K562 (cell line): ENCODE results near the gene DHDDS. TPM values are rescaled to one million over a fixed set of nuclear protein-coding genes. Genes with fewer than 3 reads are reported as not detected.
A peak's percentile ranks its signal among the peaks of the same experiment; 100 is the strongest.

Source experiments
- CBX5 ChIP-seq: IDR thresholded peaks from 2 replicates; pipeline ENCODE4 v1.6.1; 2014; ENCODE audit warnings: low read depth, borderline replicate concordance
- CHD1 ChIP-seq: fragments of 200-600 bp; sonication (generic); IDR thresholded peaks from one replicate; pipeline ENCODE4 v1.6.1; 2012; ENCODE audit warnings: mild to moderate bottlenecking, moderate library complexity, low read length, inconsistent platforms
- CREB3L1 ChIP-seq: fragments of 450-650 bp; IDR thresholded peaks from 2 replicates; pipeline ENCODE4 v1.6.1; 2014; ENCODE audit warnings: low read depth, mild to moderate bottlenecking, moderate library complexity, borderline replicate concordance
- E2F3 ChIP-seq: fragments of 250-450 bp; sonication (Bioruptor Pico); IDR thresholded peaks from 2 replicates; pipeline ENCODE4 v1.4.0; 2020; ENCODE audit warnings: mild to moderate bottlenecking
- GTF2B ChIP-seq: IDR thresholded peaks from 2 replicates; pipeline ENCODE4 v1.6.1; 2011; ENCODE audit not compliant: insufficient read length; ENCODE audit errors: extremely low read depth
- HEY1 ChIP-seq: fragments of 250-450 bp; sonication (Bioruptor Pico); IDR thresholded peaks from 2 replicates; pipeline ENCODE4 v1.5.0; 2020; ENCODE audit warnings: mild to moderate bottlenecking, moderate library complexity, borderline replicate concordance
- HNRNPLL ChIP-seq: fragments of 200-400 bp; formaldehyde crosslinking; IDR thresholded peaks from 2 replicates; pipeline ENCODE4 v1.6.1; 2017; ENCODE audit warnings: low read length, low read depth, mild to moderate bottlenecking; ENCODE audit not compliant: poor library complexity, severe bottlenecking
- JUN ChIP-seq, 2 experiments: sonication (generic) in 1 of 2; formaldehyde crosslinking in 1 of 2; IDR thresholded peaks; 2 replicates each; pipeline versions ENCODE4 v1.6.1 to v1.8.0; 2012 to 2022; ENCODE audit warnings: borderline replicate concordance in 2 of 2, mild to moderate bottlenecking in 2 of 2, improper control_type of control experiment in 1 of 2, low read depth in 1 of 2, low read length in 1 of 2, missing genetic modification reagents in 1 of 2
- MAFK ChIP-seq: IDR thresholded peaks from 2 replicates; pipeline ENCODE4 v1.6.1; 2011; ENCODE audit warnings: low read length, improper control_type of control experiment
- MTF1 ChIP-seq: fragments of 250-450 bp; sonication (Bioruptor Pico); IDR thresholded peaks from 2 replicates; pipeline ENCODE4 v1.9.0; 2021; ENCODE audit warnings: moderate library complexity, mild to moderate bottlenecking, inconsistent platforms, borderline replicate concordance
- OTX1 ChIP-seq: fragments of 450-650 bp; formaldehyde crosslinking; IDR thresholded peaks from 2 replicates; pipeline ENCODE4 v1.4.0; 2022; ENCODE audit warnings: mild to moderate bottlenecking
- POLR2A ChIP-seq: fragments of 450-650 bp; conservative IDR thresholded peaks from 2 replicates; pipeline ENCODE4 v1.6.1; 2016
- RNF219 ChIP-seq: fragments of 250-450 bp; sonication (Bioruptor Pico); IDR thresholded peaks from 2 replicates; pipeline ENCODE4 v1.5.0; 2022; ENCODE audit warnings: mild to moderate bottlenecking
- SIX5 ChIP-seq, 2 experiments: IDR thresholded peaks; 2 replicates each; pipeline ENCODE4 v1.6.1; 2011; ENCODE audit warnings: low read length in 2 of 2, borderline replicate concordance in 1 of 2, low read depth in 1 of 2, mild to moderate bottlenecking in 1 of 2, moderate library complexity in 1 of 2; ENCODE audit not compliant: insufficient read depth in 1 of 2
- SMARCB1 ChIP-seq: IDR thresholded peaks from 2 replicates; pipeline ENCODE4 v1.6.1; 2011; ENCODE audit warnings: improper control_type of control experiment, low read depth; ENCODE audit not compliant: insufficient read length
- TOE1 ChIP-seq, 2 experiments: fragments of 450-650 bp in 1 of 2; sonication (generic) in 1 of 2; formaldehyde crosslinking in 1 of 2; IDR thresholded peaks; 2 replicates each; pipeline versions ENCODE4 v1.7.1 to v1.8.0; 2016 to 2022; ENCODE audit warnings: borderline replicate concordance in 2 of 2, mild to moderate bottlenecking in 2 of 2, antibody characterized with exemption in 1 of 2, inconsistent platforms in 1 of 2, low read depth in 1 of 2, missing genetic modification reagents in 1 of 2, moderate library complexity in 1 of 2
- ZBTB43 ChIP-seq: sonication (generic); formaldehyde crosslinking; IDR thresholded peaks from 2 replicates; pipeline ENCODE4 v1.8.0; 2023; ENCODE audit warnings: mild to moderate bottlenecking, missing genetic modification reagents
- ZBTB8A ChIP-seq: fragments of 450-650 bp; IDR thresholded peaks from 2 replicates; pipeline ENCODE4 v1.6.1; 2018; ENCODE audit warnings: mild to moderate bottlenecking, moderate library complexity; ENCODE audit not compliant: partially characterized antibody
- ZNF311 ChIP-seq: fragments of 250-450 bp; sonication (Bioruptor Pico); IDR thresholded peaks from 2 replicates; pipeline ENCODE4 v1.4.0; 2020; ENCODE audit warnings: mild to moderate bottlenecking, moderate library complexity
- ZNF449 ChIP-seq: fragments of 250-450 bp; sonication (Bioruptor Pico); IDR thresholded peaks from 2 replicates; pipeline ENCODE4 v1.8.0; 2022; ENCODE audit warnings: moderate library complexity, mild to moderate bottlenecking, inconsistent platforms
- ZNF584 ChIP-seq: fragments of 200-800 bp; sonication (Bioruptor generic); IDR thresholded peaks from 2 replicates; pipeline ENCODE4 v1.6.1; 2016; ENCODE audit warnings: low read depth, mild to moderate bottlenecking, missing genetic modification characterization, missing compliant biosample characterization
- polyA plus RNA-seq, 8 experiments: library from polyadenylated mRNA; depleted of rRNA in 4 of 8; stranded (reverse) in 5 of 8; unstranded in 3 of 8; fragments of >200 nt; fragmentation: Nextera tagmentation in 2 of 8; fragmentation: Illumina TruSeq in 1 of 8; extraction: Ambion mirVana in 2 of 8; extraction: Trizol in 1 of 8; gene quantifications; 2 replicates each; pipeline versions ENCODE4 v1.2.1 to v1.2.3, GENCODE V29; 2011 to 2014; ENCODE audit warnings: inconsistent platforms in 1 of 8, missing spikeins in 1 of 8
- total RNA-seq, 7 experiments: library from RNA; depleted of rRNA in 6 of 7; stranded (reverse); fragments of >200 nt in 6 of 7; fragmentation: Illumina TruSeq in 2 of 7; extraction: Trizol in 2 of 7; gene quantifications; 2 replicates each; pipeline versions ENCODE4 v1.2.1 to v1.2.3, GENCODE V29; 2011 to 2021; ENCODE audit warnings: low replicate concordance in 1 of 7

DHDDS gene
- total and polyA plus RNA-seq, 9 of the 15 experiments (the other 6 are each of a cell fraction or from before 2014, with no cell fraction given), result 33.3 to 55.0 (median 44.3) TPM

GRCh38 chr1:26387447-26387846, 44.7 kb upstream of the DHDDS start (continued):
- TF ChIP-seq RNF219 (no peak), TOE1 (IDR thresholded peaks at IDR 0.05; ENCODE audit: borderline replicate concordance) (no peak), TOE1 (CRISPR knock-in tag; IDR thresholded peaks at IDR 0.05; ENCODE audit: borderline replicate concordance, low read depth) (no peak), ZNF311 (CRISPR knock-in tag) (no peak), CREB3L1 (no peak), E2F3 (no peak), CBX5 (no peak), OTX1 (no peak), HNRNPLL (no peak), SIX5 (IDR thresholded peaks at IDR 0.05; ENCODE audit: borderline replicate concordance in 1 of 2, insufficient read depth in 1 of 2, low read depth in 1 of 2, low read length in 2 of 2) (no peak), ZNF584 (no peak), SMARCB1 (no peak), POLR2A (no peak), HEY1 (CRISPR knock-in tag) (no peak), ZNF449 (CRISPR knock-in tag) (no peak), ZBTB8A (no peak), CHD1 (no peak), ZBTB43 (CRISPR knock-in tag) (no peak), GTF2B (no peak), MTF1 (no peak), JUN (IDR thresholded peaks at IDR 0.05; ENCODE audit: borderline replicate concordance, low read depth, low read length) (peak; percentile 97), JUN (CRISPR knock-in tag; IDR thresholded peaks at IDR 0.05; ENCODE audit: borderline replicate concordance) (peak; percentile 97), MAFK (no peak)
